ENCODE data around the gene GALNT13.

Gene GALNT13

GRCh38 chr2:154132827-154133226 is 261.1 kb downstream of the GALNT13 start:
- no peak for DNase-seq

GRCh38 chr2:154133823-154134222 is 262.1 kb downstream of the GALNT13 start:
- DNase-seq, result no peak

GRCh38 chr2:154140249-154141025 is 268.7 kb downstream of the GALNT13 start:
- DNase-seq, result no peak

- DNase-seq, result no peak
These were observed 270.8 kb downstream of the GALNT13 start for GRCh38 chr2:154142480-154142879.

DNA sequence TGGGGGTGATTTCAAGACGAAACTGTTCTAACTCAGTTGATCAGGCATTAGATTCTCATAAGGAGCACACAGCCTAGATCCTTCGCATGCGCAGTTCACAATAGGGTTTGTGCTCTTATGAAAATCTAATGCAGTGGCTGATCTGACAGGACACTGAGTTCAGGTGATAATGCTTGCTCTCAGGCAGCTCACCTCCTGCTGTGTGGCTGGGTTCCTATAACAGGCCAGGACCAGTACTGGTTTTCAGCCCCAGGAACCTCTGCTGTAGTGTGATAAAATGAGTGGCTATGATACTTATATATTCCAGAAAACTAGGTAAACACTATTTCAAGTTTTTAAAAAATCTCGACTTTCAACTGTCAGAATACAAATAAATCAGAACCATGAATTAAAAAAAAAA is 271.4 kb downstream of the GALNT13 start:
- no peak for DNase-seq

- DNase-seq, result no peak
These were observed 286.4 kb downstream of the GALNT13 start for GRCh38 chr2:154158101-154158500.

DNA sequence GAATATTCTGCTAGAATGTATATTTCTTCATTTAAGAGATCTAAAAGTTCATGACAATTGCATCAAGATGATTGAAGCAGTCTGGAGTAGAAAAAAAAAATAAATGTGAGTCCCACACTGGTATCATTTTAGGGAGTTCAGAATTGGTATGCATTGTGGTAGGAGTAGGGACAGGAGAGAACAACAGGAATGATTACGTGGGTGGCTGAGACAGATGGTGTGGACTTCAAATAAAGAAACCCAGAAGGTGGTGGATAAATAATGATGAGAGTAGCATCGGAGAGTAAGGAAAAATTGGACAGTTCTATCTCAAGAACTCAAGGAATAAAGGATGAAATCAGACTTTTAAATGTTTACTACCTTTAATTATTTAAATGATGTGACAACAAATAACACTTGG is 289.6 kb downstream of the GALNT13 start:
- DNase-seq, result no peak

DNA sequence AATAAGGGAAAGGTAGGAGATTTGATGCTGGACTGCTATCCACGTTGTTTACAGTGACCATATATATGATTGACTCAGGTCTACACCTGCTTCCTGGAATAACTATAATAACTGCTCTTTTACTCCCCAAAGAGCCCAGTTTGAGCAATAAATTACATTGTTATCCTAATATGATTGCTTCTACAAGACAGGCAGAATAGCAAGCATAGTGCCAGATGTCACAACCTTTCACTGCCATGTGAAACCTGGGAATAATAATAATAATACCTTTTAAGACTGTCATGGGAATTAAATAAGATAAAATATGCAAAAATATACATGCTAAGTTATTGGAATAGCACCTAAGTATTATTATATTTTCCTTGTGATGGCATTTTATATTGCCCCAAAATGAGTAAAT is 298.7 kb downstream of the GALNT13 start:
- DNase-seq, result no peak

DNA sequence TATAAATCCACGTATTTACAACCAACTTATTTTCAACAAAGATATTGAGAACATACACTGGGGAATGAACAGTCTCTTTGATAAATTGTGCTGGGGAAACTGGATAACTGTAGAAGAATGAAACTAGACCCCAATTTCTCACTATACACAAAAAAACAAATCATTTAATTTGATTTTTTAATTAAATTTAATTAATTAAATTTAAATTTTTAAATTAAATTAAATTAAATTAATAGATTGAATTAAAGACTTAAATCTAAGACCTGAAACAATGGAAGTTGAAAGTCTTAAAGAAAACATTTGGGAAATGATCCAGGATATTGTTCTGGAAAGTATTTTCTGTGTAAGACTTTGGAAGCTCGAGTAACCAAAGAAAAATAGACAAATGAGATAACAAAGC is 301.4 kb downstream of the GALNT13 start:
- no peak for DNase-seq

GRCh38 chr2:154173919-154174318 is 302.2 kb downstream of the GALNT13 start:
- DNase-seq, result no peak

- DNase-seq, result no peak
These were observed 310.3 kb downstream of the GALNT13 start for GRCh38 chr2:154182008-154182407.

DNA sequence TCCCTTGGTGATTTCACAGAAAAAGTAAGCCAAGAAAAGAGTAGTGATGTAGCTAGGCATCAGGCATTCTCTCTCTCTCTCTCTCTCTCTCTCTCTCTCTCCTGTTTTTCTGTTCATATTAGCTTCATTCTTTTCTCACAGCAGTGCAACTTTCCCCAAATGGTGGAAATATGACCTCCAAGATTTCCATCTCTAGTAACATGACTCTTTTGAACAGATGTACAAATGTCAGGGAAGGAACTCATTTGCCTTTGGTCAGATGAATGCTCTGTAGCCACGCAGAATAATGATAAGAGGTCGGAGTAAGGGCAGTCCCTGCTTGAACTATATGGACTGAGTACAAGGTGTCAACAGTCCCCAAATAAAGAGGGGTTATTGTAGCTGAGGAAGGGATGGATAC is 316.2 kb downstream of the GALNT13 start:
- no peak for DNase-seq

GRCh38 chr2:154189953-154190352 is 318.2 kb downstream of the GALNT13 start:
- DNase-seq, result no peak

GRCh38 chr2:154193246-154193645 is 321.5 kb downstream of the GALNT13 start:
- DNase-seq, result no peak

DNA sequence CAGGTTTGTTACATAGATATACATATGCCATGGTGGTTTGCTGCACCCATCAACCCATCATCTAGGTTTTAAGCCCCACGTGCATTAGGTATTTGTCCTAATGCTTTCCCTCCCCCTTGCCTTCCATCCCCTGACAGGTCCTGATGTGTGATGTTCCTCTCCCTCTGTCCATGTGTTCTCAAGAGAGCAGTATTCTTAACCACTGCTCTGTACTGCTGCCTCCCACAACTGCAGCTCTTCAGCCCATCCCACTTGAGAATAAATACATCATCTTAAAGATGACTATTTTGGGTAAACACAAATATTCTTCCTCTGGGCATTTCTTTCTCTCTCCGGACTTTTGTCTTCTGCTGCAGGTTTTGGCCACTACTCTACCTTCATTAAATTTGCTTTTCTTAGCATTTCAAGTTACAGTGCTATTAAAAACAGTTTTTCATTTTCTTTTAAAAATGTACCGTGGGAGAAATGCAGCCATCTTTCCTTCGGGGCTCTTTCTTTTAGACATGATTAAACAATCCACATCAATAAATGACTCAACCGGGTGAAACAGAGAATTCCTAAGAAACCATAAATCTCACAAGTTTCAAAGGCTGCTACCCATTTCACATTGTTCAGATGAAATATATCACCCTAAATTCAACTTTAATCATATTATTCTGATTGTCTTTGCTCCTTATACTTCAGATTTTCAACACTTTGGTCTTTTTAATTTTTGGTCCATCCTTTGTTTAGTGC is 323.4 kb downstream of the GALNT13 start:
- DNase-seq, result no peak

GRCh38 chr2:154195644-154196195 is 324.0 kb downstream of the GALNT13 start:
- no peak for DNase-seq

DNA sequence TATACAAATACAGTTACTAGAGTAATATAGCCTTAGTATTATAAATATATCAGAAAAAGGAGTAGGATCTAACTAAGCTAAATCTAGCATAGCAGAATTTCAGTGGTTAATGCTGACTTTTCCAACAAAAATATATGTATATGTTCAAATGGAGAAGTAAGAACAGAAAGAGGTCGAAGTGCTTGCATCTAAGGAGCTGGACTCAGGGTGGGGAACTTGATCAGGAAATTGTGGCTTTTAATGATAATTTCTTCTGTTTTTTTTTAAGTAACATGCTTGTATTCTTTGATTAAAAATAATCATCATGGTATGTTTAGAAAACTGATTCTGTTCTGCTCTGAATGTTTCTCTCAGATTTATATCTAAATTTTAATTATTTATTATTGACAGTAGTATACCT is 327.1 kb downstream of the GALNT13 start:
- no peak for DNase-seq

DNA sequence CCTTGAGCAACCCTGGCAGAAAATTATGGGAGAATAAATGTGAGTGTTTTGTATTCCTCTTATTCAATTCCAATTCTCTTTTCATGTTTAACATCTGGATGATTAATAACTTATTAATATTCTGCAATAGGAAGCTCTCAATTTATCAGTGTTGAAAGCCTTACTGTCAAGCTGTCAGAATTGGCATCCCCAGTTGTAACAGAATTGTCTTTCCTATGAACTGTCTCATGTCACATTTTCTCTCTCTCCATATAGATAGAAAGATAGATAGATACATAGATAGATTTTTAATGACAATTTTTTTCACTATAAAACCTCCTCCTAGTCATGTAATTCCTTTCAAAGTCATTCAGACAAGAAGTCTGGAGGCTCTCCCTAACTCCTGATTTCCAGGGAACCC is 331.5 kb downstream of the GALNT13 start:
- no peak for DNase-seq

DNA sequence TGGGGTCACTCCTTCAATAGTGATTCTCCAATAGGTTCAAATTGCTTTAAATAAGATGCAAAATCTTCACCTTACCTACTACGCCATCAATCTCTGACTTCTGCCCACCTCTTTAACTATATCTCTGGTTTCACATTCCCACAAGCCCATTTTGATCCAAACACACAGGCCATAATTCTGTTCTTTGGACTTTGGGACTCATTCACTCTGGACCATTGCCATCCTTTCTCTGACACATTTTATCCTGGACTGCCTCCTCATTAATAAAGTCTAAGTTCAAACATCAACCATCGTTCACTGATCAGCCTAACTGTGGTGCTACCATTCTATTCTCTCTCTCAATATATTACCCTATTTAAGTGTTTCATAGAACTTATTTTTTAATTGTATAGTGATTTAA is 332.2 kb downstream of the GALNT13 start:
- no peak for DNase-seq

DNA sequence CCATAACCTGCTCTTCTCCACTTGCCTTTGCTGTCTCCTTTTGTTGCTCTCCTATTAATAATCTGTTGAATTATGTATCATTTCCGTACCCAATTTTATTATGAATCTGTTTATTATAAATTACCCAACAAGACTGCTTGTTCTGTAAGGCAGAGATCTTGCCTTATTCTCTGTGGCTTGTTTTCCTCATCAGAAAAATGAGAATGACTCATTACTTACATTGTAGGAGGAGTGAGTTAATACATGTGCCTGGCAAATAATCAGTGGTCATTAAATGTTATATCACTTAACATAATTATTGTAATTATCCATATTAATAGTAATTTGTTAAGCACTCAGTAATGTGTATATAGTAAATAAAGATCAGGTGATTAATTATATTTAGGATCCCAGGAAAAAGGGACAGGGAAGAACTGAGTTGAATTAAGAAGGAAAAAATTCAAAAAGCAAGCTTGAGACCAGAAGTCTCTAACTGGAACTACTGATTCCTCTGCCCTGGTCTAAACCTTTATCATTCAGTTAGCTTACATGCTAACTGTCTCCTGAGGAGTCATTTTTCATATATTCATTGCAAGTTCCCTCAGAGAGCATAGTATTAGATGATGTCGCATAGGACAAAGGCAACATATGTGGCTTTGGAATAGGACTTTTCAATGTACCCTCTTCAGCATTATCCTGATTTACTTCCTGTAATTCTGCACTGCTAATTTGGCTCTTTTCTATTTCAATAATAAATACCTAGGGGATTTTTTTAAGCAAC is 335.7 kb downstream of the GALNT13 start:
- DNase-seq, result no peak

GRCh38 chr2:154223726-154224125 is 352.0 kb downstream of the GALNT13 start:
- DNase-seq, result no peak

DNA sequence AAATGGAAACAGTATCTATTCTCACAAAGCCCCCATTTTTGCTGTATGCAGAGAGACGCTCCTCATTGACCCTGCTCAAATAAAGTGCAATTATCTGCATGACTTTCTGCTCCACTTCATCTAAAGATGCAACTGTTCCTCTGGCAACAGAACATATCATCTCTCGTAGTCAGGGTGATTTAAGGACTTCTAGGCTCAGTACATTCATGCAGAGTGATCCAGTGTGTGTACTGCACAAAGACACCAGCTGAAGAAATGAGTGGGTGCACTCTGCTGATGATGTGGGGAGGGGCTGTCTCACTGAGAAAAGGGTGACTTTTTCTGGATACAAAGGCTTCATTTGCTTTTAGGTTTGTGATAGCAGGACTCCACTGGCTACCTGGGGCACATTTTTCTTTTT is 355.2 kb downstream of the GALNT13 start:
- DNase-seq, result no peak

- DNase-seq, result no peak
These were observed 357.0 kb downstream of the GALNT13 start for GRCh38 chr2:154228566-154229280.
